ENCODE results near the gene SYNM.

GRCh38 chr15:99164119-99164518 is 59.2 kb downstream of the SYNM start:
- TF ChIP-seq CTCF (conservative IDR thresholded peaks at IDR 0.05; ENCODE audit: low read depth, low read length), result no peak
- TF ChIP-seq EZH2 (IDR thresholded peaks at IDR 0.05; ENCODE audit: low read length, unreplicated experiment), result no peak
- TF ChIP-seq EZH2phosphoT487 (IDR thresholded peaks at IDR 0.05; ENCODE audit: borderline replicate concordance, low read length), result no peak
